Measurements from ENCODE around the gene CHRDL2. TPM values are rescaled to one million over a fixed set of nuclear protein-coding genes. Genes with fewer than 3 reads are reported as not detected.

The CHRDL2 gene
- total RNA-seq, 1 donor from 2014 or later, result not detected

DNA sequence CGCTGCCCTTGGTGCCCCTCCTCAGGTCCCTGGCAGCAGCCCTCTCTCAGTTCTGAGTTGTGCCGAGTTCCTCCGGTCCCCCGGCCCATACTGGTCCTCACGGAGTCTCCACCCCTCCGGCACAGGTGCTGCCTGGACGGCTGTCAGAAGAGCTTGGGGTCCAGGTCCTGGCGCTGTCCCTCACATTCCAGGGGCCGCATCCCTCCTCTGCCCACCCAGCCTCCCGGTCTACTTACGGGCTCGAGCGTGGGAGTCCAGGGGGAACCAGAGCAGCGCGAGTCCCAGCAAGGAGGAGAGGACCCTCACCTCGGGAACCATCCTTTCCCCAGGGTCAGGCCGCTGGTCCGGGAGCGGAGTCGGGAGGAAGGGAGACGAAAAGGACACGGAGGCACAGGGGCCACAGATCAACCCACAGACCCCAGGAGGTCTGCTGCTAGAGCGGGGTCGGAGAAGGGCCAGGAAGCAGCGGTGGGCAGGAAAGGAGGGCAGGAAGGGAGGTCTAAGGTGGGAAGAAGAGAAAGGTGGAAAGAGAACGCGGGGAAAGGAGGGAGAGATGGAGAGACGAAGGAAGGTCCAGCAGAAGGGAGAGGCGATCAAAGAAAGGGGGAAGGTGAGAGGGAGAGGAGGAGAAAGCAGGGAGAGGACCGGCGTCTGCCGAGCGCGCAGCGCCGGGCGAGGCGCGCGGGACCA, 510 bp downstream of the CHRDL2 start:
- no peak overlapping the region for H3K4me3 ChIP-seq (ENCODE audit: low read depth, low read length)
- no peak for TF ChIP-seq CTCF (IDR thresholded peaks at IDR 0.05; ENCODE audit: insufficient read depth, low read length, poor library complexity, severe bottlenecking)

DNA sequence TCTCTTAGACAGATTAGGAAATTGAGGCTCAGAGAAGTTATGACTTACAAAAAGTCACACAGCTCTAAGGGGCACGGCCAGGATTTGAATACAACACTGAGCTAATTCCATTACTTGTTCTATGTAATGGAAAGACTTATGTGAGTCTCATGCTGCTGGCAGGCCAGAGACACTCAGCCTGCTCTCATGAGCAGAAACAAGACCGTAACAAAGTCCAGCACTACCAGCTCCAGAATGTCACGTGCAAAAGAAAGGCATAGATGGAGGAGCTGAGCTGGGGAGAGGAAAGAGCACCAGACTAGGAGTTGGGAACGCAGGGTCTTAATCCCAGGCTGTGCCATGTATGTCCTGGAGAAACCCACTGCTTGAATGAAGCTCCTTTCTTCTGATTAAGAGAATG, 1.8 kb downstream of the CHRDL2 start:
- Histone ChIP-seq H3K36me3 (ENCODE audit: control insufficient read depth, insufficient read depth, low read length) (no peaks in the 10 kb centered on the region), H3K4me3 (ENCODE audit: low read depth, low read length) (no peak overlapping the region), H3K27me3 (ENCODE audit: control insufficient read depth, insufficient read depth, low read length) (peaks cover 56% of the 10 kb centered on the region)
- no peak for DNase-seq (ENCODE audit: low read depth)
- TF ChIP-seq CTCF (IDR thresholded peaks at IDR 0.05; ENCODE audit: insufficient read depth, low read length, poor library complexity, severe bottlenecking), result no peak

More for the DNA sequence above, 510 bp downstream of the CHRDL2 start:
- no peak for DNase-seq (ENCODE audit: low read depth)
- H3K27me3 ChIP-seq (ENCODE audit: control insufficient read depth, insufficient read depth, low read length), result peaks cover 51% of the 10 kb centered on the region
- no peaks in the 10 kb centered on the region for H3K36me3 ChIP-seq (ENCODE audit: control insufficient read depth, insufficient read depth, low read length)

- TF ChIP-seq CTCF (IDR thresholded peaks at IDR 0.05; ENCODE audit: insufficient read depth, low read length, poor library complexity, severe bottlenecking), result peak; percentile 97
- H3K27me3 ChIP-seq (ENCODE audit: control insufficient read depth, insufficient read depth, low read length), result peaks cover 53% of the 10 kb centered on the region
- H3K4me3 ChIP-seq (ENCODE audit: low read depth, low read length), result no peak overlapping the region
- no peaks in the 10 kb centered on the region for H3K36me3 ChIP-seq (ENCODE audit: control insufficient read depth, insufficient read depth, low read length)
- no peak for DNase-seq (ENCODE audit: low read depth)
Measured at GRCh38 chr11:74726547-74727182, 4.6 kb downstream of the CHRDL2 start.

DNA sequence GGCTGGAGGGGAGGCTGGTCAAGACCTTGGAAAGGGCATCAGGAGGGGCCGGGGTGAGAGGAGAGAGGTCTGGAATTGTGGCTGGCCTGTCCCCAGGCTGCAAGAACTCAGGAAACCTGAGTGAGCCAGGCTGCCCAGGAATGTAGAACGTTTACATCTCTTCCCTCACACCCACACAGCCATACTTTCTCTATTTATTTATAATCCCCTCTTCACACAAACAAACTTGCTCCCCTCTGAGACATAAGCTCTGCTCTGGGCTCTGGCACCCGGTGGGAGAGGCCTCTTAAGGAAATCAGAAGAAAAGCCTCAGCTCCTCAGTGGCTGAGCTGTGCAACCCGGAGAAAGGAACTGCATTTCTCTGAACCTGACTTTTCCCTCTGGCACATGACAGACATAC, 5.5 kb downstream of the CHRDL2 start:
- no peak for DNase-seq (ENCODE audit: low read depth)
- peaks cover 45% of the 10 kb centered on the region for H3K27me3 ChIP-seq (ENCODE audit: control insufficient read depth, insufficient read depth, low read length)
- no peak for TF ChIP-seq CTCF (IDR thresholded peaks at IDR 0.05; ENCODE audit: insufficient read depth, low read length, poor library complexity, severe bottlenecking)
- H3K4me3 ChIP-seq (ENCODE audit: low read depth, low read length), result no peak overlapping the region
- no peaks in the 10 kb centered on the region for H3K36me3 ChIP-seq (ENCODE audit: control insufficient read depth, insufficient read depth, low read length)

GRCh38 chr11:74723511-74723910, 7.7 kb downstream of the CHRDL2 start:
- Histone ChIP-seq H3K27me3 (ENCODE audit: control insufficient read depth, insufficient read depth, low read length) (peaks cover 26% of the 10 kb centered on the region), H3K36me3 (ENCODE audit: control insufficient read depth, insufficient read depth, low read length) (no peaks in the 10 kb centered on the region), H3K4me3 (ENCODE audit: low read depth, low read length) (no peak overlapping the region)
- TF ChIP-seq CTCF (IDR thresholded peaks at IDR 0.05; ENCODE audit: insufficient read depth, low read length, poor library complexity, severe bottlenecking), result no peak
- DNase-seq (ENCODE audit: low read depth), result no peak

- no peak for TF ChIP-seq CTCF (IDR thresholded peaks at IDR 0.05; ENCODE audit: insufficient read depth, low read length, poor library complexity, severe bottlenecking)
- peaks cover 18% of the 10 kb centered on the region for H3K27me3 ChIP-seq (ENCODE audit: control insufficient read depth, insufficient read depth, low read length)
Measured at GRCh38 chr11:74721479-74721835, 9.8 kb downstream of the CHRDL2 start.

More at GRCh38 chr11:74721479-74721835, 9.8 kb downstream of the CHRDL2 start:
- Histone ChIP-seq H3K4me3 (ENCODE audit: low read depth, low read length) (no peak overlapping the region), H3K36me3 (ENCODE audit: control insufficient read depth, insufficient read depth, low read length) (no peaks in the 10 kb centered on the region)
- no peak for DNase-seq (ENCODE audit: low read depth)

Data from kidney epithelial cell (primary cell).